ENCODE results near the gene HLA-A.
"Not testable (repeated sequence)": the region's sequence is repeated elsewhere in the genome, so short reads cannot be mapped to it uniquely, and the experiment has no call there.

The HLA-A gene

GRCh38 chr6:29942275-29943052 is at the start of gene HLA-A:
HLA-A (plus strand) TSS chr6:29942532; CDS start chr6:29942554, 22 bp downstream.
- peak; percentile 87 for DNase-seq

GRCh38 chr6:29892696-29893095 is 49.6 kb upstream of the HLA-A start:
- no peak for DNase-seq

GRCh38 chr6:29899281-29899680 is 43.1 kb upstream of the HLA-A start:
- DNase-seq = no peak

- DNase-seq = no peak
Measured at GRCh38 chr6:29905286-29905685, 37.0 kb upstream of the HLA-A start.

GRCh38 chr6:29907637-29908340 is 34.5 kb upstream of the HLA-A start:
- DNase-seq = no peak

GRCh38 chr6:29908341-29908662 is 34.0 kb upstream of the HLA-A start:
- no peak for DNase-seq

GRCh38 chr6:29908710-29909109 is 33.6 kb upstream of the HLA-A start:
- DNase-seq = no peak

- no peak for DNase-seq
Measured at GRCh38 chr6:29909985-29910384, 32.3 kb upstream of the HLA-A start.

GRCh38 chr6:29912840-29913239 is 29.5 kb upstream of the HLA-A start:
- no peak for DNase-seq

- no peak for DNase-seq
Measured at GRCh38 chr6:29916741-29917140, 25.6 kb upstream of the HLA-A start.

- DNase-seq = no peak
Measured at GRCh38 chr6:29917857-29918256, 24.5 kb upstream of the HLA-A start.

- DNase-seq = no peak
Measured at GRCh38 chr6:29919506-29920445, 22.6 kb upstream of the HLA-A start.

- DNase-seq = no peak
Measured at GRCh38 chr6:29924287-29924686, 18.0 kb upstream of the HLA-A start.

- DNase-seq = no peak
Measured at GRCh38 chr6:29924731-29925130, 17.6 kb upstream of the HLA-A start.

GRCh38 chr6:29925321-29925720 is 17.0 kb upstream of the HLA-A start:
- DNase-seq = no peak

- no peak for DNase-seq
Measured at GRCh38 chr6:29925727-29926412, 16.5 kb upstream of the HLA-A start.

- peak; percentile 76 for DNase-seq
Measured at GRCh38 chr6:29926413-29927274, 15.7 kb upstream of the HLA-A start.

- DNase-seq = no peak
Measured at GRCh38 chr6:29927275-29927569, 15.1 kb upstream of the HLA-A start.

GRCh38 chr6:29927841-29928388 is 14.4 kb upstream of the HLA-A start:
- DNase-seq = no peak

GRCh38 chr6:29930047-29930446 is 12.3 kb upstream of the HLA-A start:
- DNase-seq = not testable (repeated sequence)

- no peak for DNase-seq
Measured at GRCh38 chr6:29933955-29934354, 8.4 kb upstream of the HLA-A start.
